Naive B cell (primary cell): ENCODE results near the gene FOXN3. TPM values are rescaled to one million over a fixed set of nuclear protein-coding genes. Genes with fewer than 3 reads are reported as not detected.
"Not testable (repeated sequence)": the region's sequence is repeated elsewhere in the genome, so short reads cannot be mapped to it uniquely, and the experiment has no call there.

Experiments used
- ATAC-seq, 2 donors: fragments of 150-1000 bp; cut with Tn5 transposase; 2 replicates each; pipeline ENCODE4 v1.10.0; 2021; ENCODE audit warnings: low read depth in 2 of 2, mild to moderate bottlenecking in 2 of 2, moderate library complexity in 2 of 2
- DNase-seq: peaks from one replicate; pipeline ENCODE4 v3.0.0; 2022
- H3K27ac Mint-ChIP-seq, 6 donors: one replicate each; pipeline ENCODE4 v1.8.0; 2020 to 2022; ENCODE audit warnings: mild to moderate bottlenecking in 6 of 6, mixed read lengths in 6 of 6, moderate library complexity in 5 of 6, inconsistent platforms in 2 of 6
- H3K27me3 Mint-ChIP-seq, 3 donors: one replicate each; pipeline ENCODE4 v1.8.0; 2021 to 2022; ENCODE audit warnings: mixed read lengths in 3 of 3, mild to moderate bottlenecking in 1 of 3
- H3K36me3 Mint-ChIP-seq, 2 donors: one replicate each; pipeline ENCODE4 v1.8.0; 2020 to 2022; ENCODE audit warnings: mixed read lengths in 2 of 2, inconsistent platforms in 1 of 2, mild to moderate bottlenecking in 1 of 2
- H3K4me1 Mint-ChIP-seq, 3 donors: one replicate each; pipeline ENCODE4 v1.8.0; 2020 to 2022; ENCODE audit warnings: mixed read lengths in 3 of 3, inconsistent platforms in 1 of 3, mild to moderate bottlenecking in 1 of 3, moderate library complexity in 1 of 3
- H3K4me3 Mint-ChIP-seq, 8 donors: one replicate each; pipeline ENCODE4 v1.8.0; 2020 to 2022; ENCODE audit warnings: mild to moderate bottlenecking in 8 of 8, mixed read lengths in 8 of 8, moderate library complexity in 8 of 8, inconsistent platforms in 2 of 8
- H3K9me3 Mint-ChIP-seq, 7 donors: one replicate each; pipeline ENCODE4 v1.8.0; 2020 to 2022; ENCODE audit warnings: mixed read lengths in 7 of 7, mild to moderate bottlenecking in 5 of 7, inconsistent platforms in 2 of 7, moderate library complexity in 1 of 7
- polyA plus RNA-seq, 6 donors: library from polyadenylated mRNA; unstranded; fragments of 300-500 nt; fragmentation: Illumina TruSeq; gene quantifications; one replicate each; pipeline ENCODE4 v1.2.3, GENCODE V29; 2021; ENCODE audit warnings: low read depth in 6 of 6

FOXN3 gene
- polyA plus RNA-seq, 6 donors from 2014 or later = 47.8 to 77.5 (median 58.7) TPM

DNA sequence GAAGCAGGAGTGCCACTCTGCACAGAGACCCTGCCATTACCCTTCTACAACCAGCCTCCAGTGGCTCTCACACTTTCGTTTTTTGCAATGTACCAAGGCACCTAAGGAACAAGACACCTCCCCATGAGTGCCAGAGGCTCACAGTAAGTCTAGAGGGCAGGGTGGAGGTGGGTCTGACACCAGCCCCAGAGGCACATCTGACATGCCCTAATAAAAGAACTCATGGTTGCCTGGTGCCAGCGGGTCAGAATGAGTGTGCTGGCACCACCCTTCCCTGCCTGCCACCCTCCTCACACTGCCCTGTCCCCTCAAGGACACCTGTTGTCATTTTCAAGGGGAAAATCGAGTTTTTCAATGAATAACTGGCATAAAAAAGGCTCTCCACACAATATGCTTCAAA is 161.2 kb downstream of the FOXN3 start:
- peaks cover 0 to 5% (median under 1%) of the 10 kb centered on the region in 7 donors for H3K9me3 Mint-ChIP-seq
- H3K27ac Mint-ChIP-seq = peak overlapping the region in 5 of 6 donors; percentile 46 to 76 (median 61)
- H3K4me1 Mint-ChIP-seq = peaks cover 39 to 55% (median 50%) of the 10 kb centered on the region in 3 donors
- no peaks in the 10 kb centered on the region for H3K27me3 Mint-ChIP-seq
- no peak for DNase-seq
- no peak for ATAC-seq
- no peak overlapping the region for H3K4me3 Mint-ChIP-seq
- peaks cover 3 to 16% of the 10 kb centered on the region in 2 donors for H3K36me3 Mint-ChIP-seq

DNA sequence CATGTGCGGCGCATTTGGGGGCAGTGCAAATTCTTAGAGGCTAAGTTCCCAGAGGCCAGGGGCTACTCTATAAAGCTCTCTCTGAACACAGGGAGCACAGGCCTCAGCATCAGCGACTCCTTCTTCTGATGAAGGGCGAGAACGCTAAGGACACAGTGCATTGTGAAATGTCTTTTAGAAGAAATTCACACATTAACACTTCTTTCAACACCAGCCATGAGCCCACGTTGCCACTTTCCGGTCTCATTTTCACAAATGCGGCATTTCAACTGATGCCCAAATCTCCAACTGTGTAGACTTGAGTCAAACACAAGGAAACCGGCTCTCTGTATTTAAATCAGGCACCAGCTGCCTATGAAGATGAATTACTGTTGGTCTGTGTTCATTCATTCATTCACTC is 162.0 kb downstream of the FOXN3 start:
- H3K4me1 Mint-ChIP-seq = peaks cover 39 to 57% (median 54%) of the 10 kb centered on the region in 3 donors

GRCh38 chr14:89254166-89254909 is 162.7 kb downstream of the FOXN3 start:
- peaks cover 8 to 16% of the 10 kb centered on the region in 2 donors for H3K36me3 Mint-ChIP-seq
- H3K4me1 Mint-ChIP-seq = peaks cover 41 to 60% (median 55%) of the 10 kb centered on the region in 3 donors

More for the DNA sequence above, 162.0 kb downstream of the FOXN3 start:
- H3K27ac Mint-ChIP-seq = peak overlapping the region in 3 of 6 donors; percentile 37 to 79 (median 67)
- no peak for DNase-seq
- no peak for ATAC-seq
- H3K4me3 Mint-ChIP-seq = no peak overlapping the region
- H3K36me3 Mint-ChIP-seq = peaks cover 8 to 16% of the 10 kb centered on the region in 2 donors
- H3K9me3 Mint-ChIP-seq = peaks cover 0 to 8% (median 2%) of the 10 kb centered on the region in 7 donors
- no peaks in the 10 kb centered on the region for H3K27me3 Mint-ChIP-seq

GRCh38 chr14:89252887-89253532 is 164.0 kb downstream of the FOXN3 start:
- Mint-ChIP-seq H3K27me3 (no peaks in the 10 kb centered on the region), H3K27ac (peak overlapping the region in 5 of 6 donors; percentile 24 to 91 (median 38)), H3K4me1 (peaks cover 41 to 59% (median 57%) of the 10 kb centered on the region in 3 donors), H3K4me3 (peak overlapping the region in 1 of 8 donors; percentile 15), H3K36me3 (peaks cover 8 to 14% of the 10 kb centered on the region in 2 donors), H3K9me3 (peaks cover 0 to 8% (median 2%) of the 10 kb centered on the region in 7 donors)
- DNase-seq = no peak
- ATAC-seq = no peak

More at GRCh38 chr14:89254166-89254909, 162.7 kb downstream of the FOXN3 start:
- Mint-ChIP-seq H3K9me3 (peaks cover 0 to 8% (median 2%) of the 10 kb centered on the region in 7 donors), H3K27me3 (no peaks in the 10 kb centered on the region), H3K27ac (peak overlapping the region in 4 of 6 donors; percentile 37 to 79 (median 71)), H3K4me3 (no peak overlapping the region)
- ATAC-seq (no peak), DNase-seq (no peak)

- Mint-ChIP-seq H3K4me3 (peak overlapping the region in 1 of 8 donors; percentile 0), H3K27ac (peak overlapping the region in 3 of 6 donors; percentile 13 to 75 (median 72)), H3K4me1 (peaks cover 41 to 52% (median 50%) of the 10 kb centered on the region in 3 donors)
Measured at GRCh38 chr14:89251061-89251460, 166.0 kb downstream of the FOXN3 start.

GRCh38 chr14:89250655-89250975 is 166.4 kb downstream of the FOXN3 start:
- DNase-seq, H3K27me3 Mint-ChIP-seq, H3K36me3 Mint-ChIP-seq, ATAC-seq, H3K9me3 Mint-ChIP-seq: not testable (repeated sequence)
- Mint-ChIP-seq H3K4me3 (peak overlapping the region in 1 of 8 donors; percentile 7), H3K4me1 (peaks cover 37 to 48% (median 46%) of the 10 kb centered on the region in 3 donors), H3K27ac (peak overlapping the region in 3 of 6 donors; percentile 13 to 75 (median 72))

More at GRCh38 chr14:89251061-89251460, 166.0 kb downstream of the FOXN3 start:
- ATAC-seq (no peak), DNase-seq (no peak)
- Mint-ChIP-seq H3K9me3 (peaks cover 0 to 8% (median 3%) of the 10 kb centered on the region in 7 donors), H3K27me3 (no peaks in the 10 kb centered on the region), H3K36me3 (peaks cover 5 to 8% of the 10 kb centered on the region in 2 donors)

- Mint-ChIP-seq H3K27ac (peak overlapping the region in 1 of 6 donors; percentile 15), H3K9me3 (peaks cover 0 to 8% (median 3%) of the 10 kb centered on the region in 7 donors), H3K27me3 (no peaks in the 10 kb centered on the region), H3K36me3 (peaks cover 5 to 8% of the 10 kb centered on the region in 2 donors), H3K4me3 (no peak overlapping the region), H3K4me1 (peaks cover 37 to 44% (median 43%) of the 10 kb centered on the region in 3 donors)
- no peak for DNase-seq
- no peak for ATAC-seq
Measured at GRCh38 chr14:89249972-89250654, 166.9 kb downstream of the FOXN3 start.

- H3K36me3 Mint-ChIP-seq = peaks cover 5 to 8% of the 10 kb centered on the region in 2 donors
- H3K9me3 Mint-ChIP-seq = peaks cover 0 to 8% (median 3%) of the 10 kb centered on the region in 7 donors
- H3K4me1 Mint-ChIP-seq = peaks cover 41 to 49% (median 44%) of the 10 kb centered on the region in 3 donors
- H3K27me3 Mint-ChIP-seq = no peaks in the 10 kb centered on the region
- ATAC-seq (no peak), DNase-seq (no peak)
- peak overlapping the region in 1 of 6 donors; percentile 79 for H3K27ac Mint-ChIP-seq
- H3K4me3 Mint-ChIP-seq = no peak overlapping the region
Measured at GRCh38 chr14:89249065-89249695, 167.9 kb downstream of the FOXN3 start.

DNA sequence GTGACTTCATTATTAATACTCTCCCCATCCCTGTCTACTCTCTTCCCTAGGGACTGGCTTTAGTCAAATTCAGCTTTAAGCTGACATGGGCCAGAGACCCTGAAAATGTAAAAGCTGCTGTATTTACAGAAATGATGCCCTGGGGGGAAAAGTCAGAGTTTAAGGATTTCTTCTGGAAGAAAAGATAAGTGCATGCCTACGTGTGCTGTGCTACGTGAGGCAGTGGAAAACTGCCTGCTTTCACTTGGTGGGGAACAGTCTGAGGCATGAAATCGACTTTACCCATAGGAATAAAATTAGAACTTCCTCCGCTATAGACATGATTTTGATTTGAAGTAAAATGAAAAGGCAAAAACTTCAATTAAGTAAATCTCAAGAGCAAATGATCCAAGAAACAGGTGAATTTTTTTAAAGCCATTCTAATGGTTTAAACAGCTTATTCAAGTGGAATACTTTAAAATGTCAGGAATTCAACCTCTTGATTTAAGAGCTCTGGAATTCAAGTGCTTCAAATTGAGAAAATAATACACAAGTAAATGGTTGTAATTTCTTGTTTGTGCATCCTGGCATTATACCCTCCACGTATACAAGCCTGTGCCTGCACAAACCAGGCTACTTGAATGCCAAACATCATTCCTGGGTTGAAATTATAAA is 168.5 kb downstream of the FOXN3 start:
- ATAC-seq = no peak
- Mint-ChIP-seq H3K4me3 (no peak overlapping the region), H3K36me3 (peaks cover 5 to 8% of the 10 kb centered on the region in 2 donors), H3K27me3 (no peaks in the 10 kb centered on the region), H3K27ac (peak overlapping the region in 1 of 6 donors; percentile 78), H3K9me3 (peaks cover 0 to 8% (median 3%) of the 10 kb centered on the region in 7 donors), H3K4me1 (peaks cover 44 to 49% (median 45%) of the 10 kb centered on the region in 3 donors)
- no peak for DNase-seq

DNA sequence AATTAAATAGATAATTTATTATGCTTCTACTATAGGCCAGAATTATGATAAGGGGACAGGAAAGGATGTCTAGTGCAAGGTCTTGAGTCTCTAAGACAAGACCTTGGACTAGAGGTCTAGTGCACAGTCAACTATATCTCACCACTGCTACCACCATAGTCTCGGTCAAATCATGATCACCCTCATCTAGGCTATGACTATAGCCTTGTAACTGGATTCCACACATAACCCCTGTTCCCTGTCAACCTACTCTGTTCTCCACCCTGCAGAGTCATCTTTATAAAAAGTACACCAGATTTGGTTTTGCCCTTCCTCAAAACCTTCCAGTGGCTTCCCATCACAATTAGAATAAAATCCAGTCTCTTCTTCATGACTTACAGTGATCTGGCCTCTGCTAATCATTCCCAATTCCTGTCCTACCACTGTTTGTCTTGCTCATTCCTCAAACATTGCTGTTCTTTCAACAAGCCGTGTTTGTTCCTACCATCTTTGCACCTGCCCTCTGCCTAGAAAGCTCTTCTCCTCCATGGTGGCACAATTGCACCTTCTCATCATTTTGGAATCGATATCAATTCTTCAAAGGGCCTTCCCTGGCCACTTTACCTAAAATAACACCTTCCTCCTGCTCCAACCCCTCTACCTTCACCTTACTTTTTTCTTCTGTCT is 169.4 kb downstream of the FOXN3 start:
- Mint-ChIP-seq H3K36me3 (peaks cover 2 to 8% of the 10 kb centered on the region in 2 donors), H3K4me3 (no peak overlapping the region), H3K4me1 (peaks cover 49 to 55% (median 52%) of the 10 kb centered on the region in 3 donors), H3K27ac (peak overlapping the region; percentile 11 to 79 (median 60)), H3K27me3 (no peaks in the 10 kb centered on the region), H3K9me3 (peaks cover 0 to 8% (median 3%) of the 10 kb centered on the region in 7 donors)
- ATAC-seq = no peak
- no peak for DNase-seq

GRCh38 chr14:89246290-89246689 is 170.7 kb downstream of the FOXN3 start:
- Mint-ChIP-seq H3K27me3 (no peaks in the 10 kb centered on the region), H3K4me3 (peak overlapping the region in 1 of 8 donors; percentile 25), H3K4me1 (peaks cover 55 to 65% (median 61%) of the 10 kb centered on the region in 3 donors), H3K9me3 (peaks cover 0 to 8% (median 3%) of the 10 kb centered on the region in 7 donors), H3K36me3 (peaks cover under 1 to 8% of the 10 kb centered on the region in 2 donors), H3K27ac (peak overlapping the region in 1 of 6 donors; percentile 35)
- ATAC-seq = no peak
- DNase-seq = no peak

GRCh38 chr14:89245802-89246201 is 171.2 kb downstream of the FOXN3 start:
- no peak overlapping the region for H3K4me3 Mint-ChIP-seq
- H3K9me3 Mint-ChIP-seq = peaks cover 0 to 3% (median 2%) of the 10 kb centered on the region in 7 donors
- H3K4me1 Mint-ChIP-seq = peaks cover 55 to 69% (median 65%) of the 10 kb centered on the region in 3 donors
- DNase-seq = no peak
- ATAC-seq = no peak
- no peaks in the 10 kb centered on the region for H3K27me3 Mint-ChIP-seq
- peaks cover 5 to 6% of the 10 kb centered on the region in 2 donors for H3K36me3 Mint-ChIP-seq
- peak overlapping the region in 1 of 6 donors; percentile 35 for H3K27ac Mint-ChIP-seq
